IMR-90 (cell line): ENCODE data around the gene BNIP5. TPM values are rescaled to one million over a fixed set of nuclear protein-coding genes. Genes with fewer than 3 reads are reported as not detected.

Experiments
- ATAC-seq: fragments of 200-7000 bp; cut with Tn5 transposase; 2 replicates; pipeline ENCODE4 v1.9.1; 2020; ENCODE audit warnings: low read depth, mild to moderate bottlenecking, moderate library complexity
- BruUV-seq: library from RNA; stranded (reverse); fragments of 400-500 nt; replicated peaks from 2 replicates; lab custom pipeline; 2021; lab: Mats Ljungman, UMichigan
- CTCF ChIA-PET: fragments of 300-600 bp; formaldehyde crosslinking; extraction: SDS; loops from one replicate; lab custom pipeline; 2021; ENCODE audit warnings: antibody characterized with exemption; lab: Yijun Ruan, JAX
- POLR2A ChIA-PET: fragments of 300-600 bp; sonication (Branson Sonifier 250); formaldehyde crosslinking; loops from one replicate; lab custom pipeline; 2022; ENCODE audit warnings: antibody characterized with exemption; ENCODE audit not compliant: unreplicated experiment; lab: Charles Lee
- DNase-seq: peaks from one replicate; pipeline ENCODE4 v3.0.0; 2013
- H2AFZ ChIP-seq: replicated peaks from 2 replicates; pipeline ENCODE3; 2013; ENCODE audit warnings: low read length, mild to moderate bottlenecking; ENCODE audit not compliant: poor library complexity
- H2AK5ac ChIP-seq: 2 replicates; pipeline ENCODE4 v1.6.1; 2013; ENCODE audit warnings: low read depth, low read length, inconsistent platforms
- H2AK9ac ChIP-seq: replicated peaks from 2 replicates; pipeline ENCODE3; 2013; ENCODE audit warnings: mild to moderate bottlenecking, low read depth, low read length, moderate library complexity; ENCODE audit not compliant: poor library complexity
- H2BK120ac ChIP-seq: 2 replicates; pipeline ENCODE4 v1.6.1; 2013; ENCODE audit warnings: low read depth, low read length, inconsistent platforms
- H2BK15ac ChIP-seq: 3 replicates; pipeline ENCODE4 v1.6.1; 2013; ENCODE audit warnings: low read depth, low read length, inconsistent platforms
- H2BK20ac ChIP-seq: 2 replicates; pipeline ENCODE4 v1.6.1; 2013; ENCODE audit warnings: low read depth, mild to moderate bottlenecking, inconsistent platforms, low read length, moderate library complexity
- H2BK5ac ChIP-seq: 2 replicates; pipeline ENCODE4 v1.6.1; 2013; ENCODE audit warnings: mild to moderate bottlenecking, low read depth, low read length, inconsistent platforms; ENCODE audit not compliant: poor library complexity, severe bottlenecking
- H3K14ac ChIP-seq: replicated peaks from 2 replicates; pipeline ENCODE4 v1.6.1; 2013; ENCODE audit warnings: low read depth, low read length, inconsistent platforms
- H3K18ac ChIP-seq: 2 replicates; pipeline ENCODE4 v1.6.1; 2013; ENCODE audit warnings: low read depth, low read length, control low read depth
- H3K23ac ChIP-seq: 2 replicates; pipeline ENCODE4 v1.6.1; 2013; ENCODE audit warnings: low read depth, low read length, inconsistent platforms
- H3K27ac ChIP-seq: 2 replicates; pipeline ENCODE4 v1.5.1; 2013; ENCODE audit warnings: mild to moderate bottlenecking, control low read depth, low read length; ENCODE audit not compliant: insufficient read depth
- H3K27me3 ChIP-seq: 2 replicates; pipeline ENCODE4 v1.6.1; 2013; ENCODE audit warnings: low read length; ENCODE audit not compliant: control insufficient read depth, insufficient read depth
- H3K36me3 ChIP-seq: 2 replicates; pipeline ENCODE4 v1.6.1; 2013; ENCODE audit warnings: low read length, mixed read lengths; ENCODE audit not compliant: control insufficient read depth, insufficient read depth
- H3K4ac ChIP-seq: 2 replicates; pipeline ENCODE4 v1.6.1; 2013; ENCODE audit warnings: low read depth, low read length, inconsistent platforms
- H3K4me1 ChIP-seq: 2 replicates; pipeline ENCODE4 v1.6.1; 2013; ENCODE audit warnings: low read length, mixed read lengths; ENCODE audit not compliant: control insufficient read depth, insufficient read depth
- H3K4me2 ChIP-seq: 2 replicates; pipeline ENCODE4 v1.6.1; 2013; ENCODE audit warnings: low read depth, mild to moderate bottlenecking, control low read depth, low read length, moderate library complexity
- H3K4me3 ChIP-seq: 2 replicates; pipeline ENCODE4 v1.5.1; 2013; ENCODE audit warnings: low read depth, mild to moderate bottlenecking, control low read depth, low read length, moderate library complexity; ENCODE audit not compliant: insufficient read depth
- H3K56ac ChIP-seq: 2 replicates; pipeline ENCODE4 v1.6.1; 2013; ENCODE audit warnings: low read length, inconsistent platforms; ENCODE audit not compliant: insufficient read depth; ENCODE audit errors: extremely low read depth
- H3K79me1 ChIP-seq, 2 experiments: 2 replicates each; pipeline ENCODE4 v1.6.1; 2013; ENCODE audit warnings: low read length in 2 of 2, inconsistent platforms in 1 of 2, low read depth in 1 of 2
- H3K9ac ChIP-seq: 2 replicates; pipeline ENCODE4 v1.6.1; 2013; ENCODE audit warnings: low read depth, low read length, control low read depth
- H3K9me1 ChIP-seq: 2 replicates; pipeline ENCODE4 v1.6.1; 2013; ENCODE audit warnings: low read length, inconsistent platforms; ENCODE audit not compliant: insufficient read depth
- H3K9me3 ChIP-seq: 2 replicates; pipeline ENCODE4 v1.6.1; 2013; ENCODE audit warnings: low read length; ENCODE audit not compliant: control insufficient read depth, insufficient read depth
- H4K20me1 ChIP-seq: 2 replicates; pipeline ENCODE4 v1.6.1; 2013; ENCODE audit warnings: low read length, inconsistent platforms; ENCODE audit not compliant: insufficient read depth
- H4K5ac ChIP-seq: 2 replicates; pipeline ENCODE4 v1.6.1; 2013; ENCODE audit warnings: mild to moderate bottlenecking, low read depth, low read length, control low read depth
- H4K8ac ChIP-seq, 2 experiments: 2 replicates each; pipeline ENCODE4 v1.6.1; 2013; ENCODE audit warnings: low read depth in 2 of 2, low read length in 2 of 2, control low read depth in 1 of 2, inconsistent platforms in 1 of 2
- H4K91ac ChIP-seq: 2 replicates; pipeline ENCODE4 v1.6.1; 2013; ENCODE audit warnings: low read depth, low read length, inconsistent platforms; ENCODE audit not compliant: insufficient read depth
- BHLHE40 ChIP-seq: fragments of 150-350 bp; IDR thresholded peaks from 2 replicates; pipeline ENCODE4 v1.6.1; 2016; ENCODE audit warnings: mild to moderate bottlenecking, low read depth, low read length
- CHD1 ChIP-seq: IDR thresholded peaks from 2 replicates; pipeline ENCODE4 v1.6.1; 2012; ENCODE audit warnings: low read depth, low read length, improper control_type of control experiment
- CTCF ChIP-seq: conservative IDR thresholded peaks from 2 replicates; pipeline ENCODE4 v1.5.1; 2012; ENCODE audit warnings: mild to moderate bottlenecking, low read depth, low read length, improper control_type of control experiment
- ELK1 ChIP-seq: fragments of 150-350 bp; IDR thresholded peaks from 2 replicates; pipeline ENCODE4 v1.6.1; 2016; ENCODE audit warnings: low read depth, mild to moderate bottlenecking, low read length, moderate library complexity, borderline replicate concordance
- FOS ChIP-seq: fragments of 150-350 bp; IDR thresholded peaks from 2 replicates; pipeline ENCODE4 v1.6.1; 2016; ENCODE audit warnings: low read depth, low read length
- MAFK ChIP-seq: IDR thresholded peaks from 2 replicates; pipeline ENCODE4 v1.6.1; 2012; ENCODE audit warnings: low read depth, low read length, improper control_type of control experiment
- MXI1 ChIP-seq: IDR thresholded peaks from 2 replicates; pipeline ENCODE4 v1.6.1; 2012; ENCODE audit warnings: low read depth, mild to moderate bottlenecking, low read length, moderate library complexity, borderline replicate concordance
- POLR2A ChIP-seq: IDR thresholded peaks from 2 replicates; pipeline ENCODE4 v1.6.1; 2012; ENCODE audit warnings: mild to moderate bottlenecking, low read depth, low read length
- RCOR1 ChIP-seq: IDR thresholded peaks from 2 replicates; pipeline ENCODE4 v1.6.1; 2012; ENCODE audit warnings: mild to moderate bottlenecking, low read length, improper control_type of control experiment; ENCODE audit not compliant: insufficient replicate concordance
- SMC3 ChIP-seq: fragments of 150-350 bp; IDR thresholded peaks from 2 replicates; pipeline ENCODE4 v1.6.1; 2016; ENCODE audit warnings: low read depth, mild to moderate bottlenecking, antibody characterized with exemption, low read length, moderate library complexity
- USF2 ChIP-seq: fragments of 150-350 bp; IDR thresholded peaks from 2 replicates; pipeline ENCODE4 v1.6.1; 2017; ENCODE audit warnings: mild to moderate bottlenecking, antibody characterized with exemption, low read length, low read depth
- WGBS, 2 experiments: methylation state at CpG; one replicate each; pipeline versions ENCODE4 v1.1.5 to v1.1.7; 2013; ENCODE audit warnings: missing lambda C conversion rate in 2 of 2; ENCODE audit not compliant: insufficient read length in 1 of 2; ENCODE audit errors: extremely low coverage in 2 of 2; 5-methylcytosine and 5-hydroxymethylcytosine counted together
- dilution Hi-C: fragments of 300-500 bp; cut with HindIII; formaldehyde crosslinking; loops from one replicate; pipeline ENCODE4 v1.14.3; 2018; ENCODE audit warnings: low sequenced_read_pairs; ENCODE audit not compliant: unreplicated experiment
- in situ Hi-C: fragments of 300-500 bp; cut with MboI; formaldehyde crosslinking; loops from 3 replicates; pipeline ENCODE4 v1.14.3; 2019; ENCODE audit warnings: low sequenced_read_pairs, inconsistent platforms, mixed read lengths
- intact Hi-C: fragments of 100-400 bp; cut with micrococcal nuclease; formaldehyde crosslinking; loops from 2 replicates; pipeline ENCODE4 v1.10.0; 2022
- polyA plus RNA-seq, 3 experiments: library from polyadenylated mRNA; depleted of rRNA; stranded (reverse); fragments of >200 nt; gene quantifications; 2 replicates each; pipeline ENCODE4 v1.2.3, GENCODE V29; 2012; ENCODE audit warnings: low replicate concordance in 1 of 3
- total RNA-seq: library from RNA; depleted of rRNA; stranded (reverse); fragments of >200 nt; gene quantifications from 2 replicates; pipeline ENCODE4 v1.2.3, GENCODE V29; 2012

BNIP5 gene
- total and polyA plus RNA-seq, 2 of the 4 experiments (the other 2 are of a cell fraction): not detected

- no peak for ATAC-seq
- Histone ChIP-seq H2AK5ac (no peak overlapping the region), H2BK20ac (no peak overlapping the region), H3K9me1 (0 out of 2 replicates have a peak, but pooled peaks cover under 1% of the 10 kb centered on the region), H2AK9ac (no peak overlapping the region), H3K4me3 (no peak overlapping the region), H4K20me1 (no peaks in the 10 kb centered on the region), H3K4me1 (peaks cover 3% of the 10 kb centered on the region), H3K18ac (no peak overlapping the region), H3K56ac (no peak overlapping the region), H3K4ac (no peak overlapping the region), H3K27me3 (peaks cover 3% of the 10 kb centered on the region; the same call in 1 of the 2 replicates), H3K9me3 (no peaks in the 10 kb centered on the region), H4K8ac (no peak overlapping the region), H4K5ac (no peak overlapping the region), H3K79me1 (no peaks in the 10 kb centered on the region), H3K23ac (no peak overlapping the region), H2BK15ac (no peak overlapping the region), H3K9ac (no peak overlapping the region), H2BK120ac (no peak overlapping the region), H4K91ac (no peak overlapping the region), H3K36me3 (no peaks in the 10 kb centered on the region), H3K27ac (no peak overlapping the region), H2AFZ (no peak overlapping the region), H3K4me2 (no peak overlapping the region), H2BK5ac (no peak overlapping the region), H3K14ac (no peak overlapping the region)
- dilution Hi-C loops: no loop called here
- WGBS, 2 experiments: 94% methylated on average over 3 of the region's 19 CpGs; no CpG with 5 or more reads in 1 of the 2 experiments
- intact Hi-C loops: no loop called here
- no TSS peak for BruUV-seq
- ChIA-PET CTCF (no interaction called here), POLR2A (no interaction called here)
- in situ Hi-C loops: no loop called here
- DNase-seq: peak; percentile 53
- TF ChIP-seq FOS (no peak), ELK1 (no peak), CTCF (no peak), USF2 (no peak), MAFK (no peak), SMC3 (no peak), MXI1 (no peak), CHD1 (no peak), RCOR1 (no peak), POLR2A (no peak), BHLHE40 (no peak)
Observed at GRCh38 chr6:36364669-36365479, 28.2 kb upstream of the BNIP5 start.
